ENCODE results near the gene UGT1A9. TPM values are rescaled to one million over a fixed set of nuclear protein-coding genes. Genes with fewer than 3 reads are reported as not detected.

The UGT1A9 gene
- total RNA-seq, 4 donors from 2014 or later: not detected

- 89% methylated on average over 7 of the region's 7 CpGs for WGBS
- intact Hi-C loops (cut with DNase I): no loop called here
- Histone ChIP-seq H3K9me3 (no peaks in the 10 kb centered on the region), H3K27ac (replicated peaks in 1 of 4) (no peak overlapping the region), H3K4me3 (no peak overlapping the region), H3K36me3 (no peaks in the 10 kb centered on the region), H3K4me1 (no peaks in the 10 kb centered on the region), H3K27me3 (no peaks in the 10 kb centered on the region)
- TF ChIP-seq POLR2A (IDR thresholded peaks at IDR 0.05; ENCODE audit: low read depth) (no peak), POLR2AphosphoS5 (IDR thresholded peaks at IDR 0.05) (no peak), EP300 (IDR thresholded peaks at IDR 0.05) (no peak)
- TF ChIP-seq, protein P1, sequence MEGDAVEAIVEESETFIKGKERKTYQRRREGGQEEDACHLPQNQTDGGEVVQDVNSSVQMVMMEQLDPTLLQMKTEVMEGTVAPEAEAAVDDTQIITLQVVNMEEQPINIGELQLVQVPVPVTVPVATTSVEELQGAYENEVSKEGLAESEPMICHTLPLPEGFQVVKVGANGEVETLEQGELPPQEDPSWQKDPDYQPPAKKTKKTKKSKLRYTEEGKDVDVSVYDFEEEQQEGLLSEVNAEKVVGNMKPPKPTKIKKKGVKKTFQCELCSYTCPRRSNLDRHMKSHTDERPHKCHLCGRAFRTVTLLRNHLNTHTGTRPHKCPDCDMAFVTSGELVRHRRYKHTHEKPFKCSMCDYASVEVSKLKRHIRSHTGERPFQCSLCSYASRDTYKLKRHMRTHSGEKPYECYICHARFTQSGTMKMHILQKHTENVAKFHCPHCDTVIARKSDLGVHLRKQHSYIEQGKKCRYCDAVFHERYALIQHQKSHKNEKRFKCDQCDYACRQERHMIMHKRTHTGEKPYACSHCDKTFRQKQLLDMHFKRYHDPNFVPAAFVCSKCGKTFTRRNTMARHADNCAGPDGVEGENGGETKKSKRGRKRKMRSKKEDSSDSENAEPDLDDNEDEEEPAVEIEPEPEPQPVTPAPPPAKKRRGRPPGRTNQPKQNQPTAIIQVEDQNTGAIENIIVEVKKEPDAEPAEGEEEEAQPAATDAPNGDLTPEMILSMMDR (IDR thresholded peaks at IDR 0.05): no peak
- DNase-seq (ENCODE audit: extremely low spot score): no peak
Measured at GRCh38 chr2:233792720-233793119, 121.0 kb downstream of the UGT1A9 start.

DNA sequence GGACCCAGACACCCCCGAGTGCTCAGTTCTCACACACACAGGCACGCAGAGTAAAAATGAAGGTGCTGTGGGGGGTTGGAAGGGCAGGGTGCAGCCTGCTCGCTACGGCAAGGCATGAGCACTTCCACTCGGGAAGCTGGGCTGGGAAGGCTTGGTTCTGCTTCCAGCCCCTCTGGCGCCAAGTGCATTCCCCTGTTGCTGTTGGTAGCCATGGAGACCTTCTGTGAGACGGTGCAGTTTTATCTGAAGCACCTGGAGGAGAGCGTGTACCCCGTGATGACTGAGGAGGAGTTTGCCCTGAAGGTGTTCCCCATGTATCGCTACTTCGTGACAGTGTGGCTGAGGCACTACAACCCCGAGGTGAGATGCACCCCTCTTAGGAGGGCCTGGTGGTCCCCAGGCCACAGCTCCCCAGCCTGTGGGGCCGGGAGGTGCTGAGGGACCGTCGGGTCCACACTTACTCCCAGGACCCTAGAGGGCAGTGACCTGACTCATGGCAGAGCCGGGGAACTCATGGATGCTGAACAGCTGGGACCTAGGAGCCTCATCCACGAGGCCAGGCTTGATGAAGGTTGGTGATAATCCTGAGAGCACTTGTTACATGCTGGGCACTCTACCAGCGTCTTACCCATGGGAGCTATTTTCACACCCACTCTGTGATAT is 121.9 kb downstream of the UGT1A9 start:
- intact Hi-C loops (cut with DNase I): no loop called here
- no peak for DNase-seq (ENCODE audit: extremely low spot score)

GRCh38 chr2:233794128-233794658 is 122.5 kb downstream of the UGT1A9 start:
- H3K4me3 ChIP-seq: no peak overlapping the region
- H3K9me3 ChIP-seq: no peaks in the 10 kb centered on the region
- no peaks in the 10 kb centered on the region for H3K27me3 ChIP-seq
- no peaks in the 10 kb centered on the region for H3K36me3 ChIP-seq
- TF ChIP-seq, protein P1 (IDR thresholded peaks at IDR 0.05): no peak
- 84% methylated on average over 15 of the region's 17 CpGs for WGBS
- H3K4me1 ChIP-seq: no peaks in the 10 kb centered on the region
- intact Hi-C loops (cut with DNase I): no loop called here
- no peak for DNase-seq (ENCODE audit: extremely low spot score)
- no peak overlapping the region for H3K27ac ChIP-seq (replicated peaks in 1 of 4)

More for the DNA sequence above, 121.9 kb downstream of the UGT1A9 start:
- Histone ChIP-seq H3K4me1 (no peaks in the 10 kb centered on the region), H3K27ac (replicated peaks in 1 of 4) (no peak overlapping the region), H3K36me3 (no peaks in the 10 kb centered on the region), H3K9me3 (no peaks in the 10 kb centered on the region), H3K4me3 (no peak overlapping the region), H3K27me3 (no peaks in the 10 kb centered on the region)
- TF ChIP-seq POLR2AphosphoS5 (IDR thresholded peaks at IDR 0.05) (no peak), EP300 (IDR thresholded peaks at IDR 0.05) (no peak), POLR2A (IDR thresholded peaks at IDR 0.05; ENCODE audit: low read depth) (no peak)
- TF ChIP-seq, protein P1 (IDR thresholded peaks at IDR 0.05): no peak
- 87% methylated on average over 16 of the region's 18 CpGs for WGBS

- intact Hi-C loops (cut with DNase I): no loop called here
- no peak for TF ChIP-seq POLR2AphosphoS5 (IDR thresholded peaks at IDR 0.05)
- TF ChIP-seq, protein P1 (IDR thresholded peaks at IDR 0.05): no peak
- no peak for TF ChIP-seq EP300 (IDR thresholded peaks at IDR 0.05)
- TF ChIP-seq POLR2A (IDR thresholded peaks at IDR 0.05; ENCODE audit: low read depth): no peak
- H3K4me1 ChIP-seq: no peaks in the 10 kb centered on the region
- DNase-seq (ENCODE audit: extremely low spot score): no peak
- H3K36me3 ChIP-seq: no peaks in the 10 kb centered on the region
- 95% methylated on average over 4 of the region's 13 CpGs for WGBS
- no peak overlapping the region for H3K27ac ChIP-seq (replicated peaks in 1 of 4)
- H3K27me3 ChIP-seq: no peaks in the 10 kb centered on the region
- no peak overlapping the region for H3K4me3 ChIP-seq
- H3K9me3 ChIP-seq: no peaks in the 10 kb centered on the region
Measured at GRCh38 chr2:233795735-233796171, 124.1 kb downstream of the UGT1A9 start.

DNA sequence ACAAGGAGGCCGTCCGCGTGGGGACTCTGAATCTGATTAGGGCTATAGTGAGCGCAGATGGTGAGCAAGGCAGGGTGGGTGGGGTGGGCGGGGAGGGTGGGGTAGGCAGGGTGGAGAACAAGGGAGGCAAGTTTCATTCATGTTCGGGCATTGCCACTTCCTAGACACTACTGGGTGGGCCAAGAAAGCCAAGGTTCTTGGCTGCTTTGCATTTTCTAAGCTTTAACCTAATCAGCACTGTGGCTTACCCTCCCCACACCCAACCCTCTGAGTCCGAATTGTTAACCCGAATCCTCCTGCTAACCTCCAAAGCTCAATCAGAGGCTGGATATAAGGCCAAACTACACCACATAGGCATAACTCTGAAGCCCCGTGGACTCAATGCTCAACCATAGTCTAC is 124.6 kb downstream of the UGT1A9 start:
- Histone ChIP-seq H3K36me3 (no peaks in the 10 kb centered on the region), H3K4me3 (no peak overlapping the region), H3K27me3 (no peaks in the 10 kb centered on the region), H3K27ac (replicated peaks in 1 of 4) (no peak overlapping the region), H3K4me1 (no peaks in the 10 kb centered on the region), H3K9me3 (no peaks in the 10 kb centered on the region)
- TF ChIP-seq POLR2A (IDR thresholded peaks at IDR 0.05; ENCODE audit: low read depth): no peak
- no peak for TF ChIP-seq EP300 (IDR thresholded peaks at IDR 0.05)
- TF ChIP-seq, protein P1 (IDR thresholded peaks at IDR 0.05): no peak
- TF ChIP-seq POLR2AphosphoS5 (IDR thresholded peaks at IDR 0.05): no peak
- DNase-seq (ENCODE audit: extremely low spot score): no peak
- intact Hi-C loops (cut with DNase I): no loop called here
- 89% methylated on average over 6 of the region's 9 CpGs for WGBS

Data from esophagus muscularis mucosa (tissue), 4 donors.